SU-DHL-6 (cell line): ENCODE measurements around the gene HIPK2.

Experiments
- H2AFZ ChIP-seq: fragments of 200-600 bp; sonication (generic); 2 replicates; pipeline ENCODE4 v1.6.1; 2014; ENCODE audit warnings: low read depth, mild to moderate bottlenecking, moderate library complexity, mixed read lengths, antibody characterized with exemption, low read length; ENCODE audit not compliant: severe bottlenecking
- H3F3A ChIP-seq: fragments of 200-600 bp; shearing (Covaris generic); 2 replicates; pipeline ENCODE4 v1.6.0; 2016; ENCODE audit warnings: antibody characterized with exemption, mild to moderate bottlenecking; ENCODE audit not compliant: insufficient read depth
- H3K27ac ChIP-seq: fragments of 200-600 bp; sonication (generic); 2 replicates; pipeline ENCODE4 v1.5.1; 2016; ENCODE audit warnings: low read depth, mild to moderate bottlenecking, low read length, moderate library complexity, mixed read lengths
- H3K27me3 ChIP-seq: fragments of 200-600 bp; sonication (generic), shearing (Covaris generic); 2 replicates; pipeline ENCODE4 v1.6.0; 2014; ENCODE audit warnings: mild to moderate bottlenecking, low read length
- H3K36me3 ChIP-seq: fragments of 200-600 bp; sonication (generic); 2 replicates; pipeline ENCODE4 v1.6.1; 2014; ENCODE audit warnings: mild to moderate bottlenecking, low read length, mixed read lengths
- H3K4me2 ChIP-seq: fragments of 300-600, 200-600 bp; shearing (Covaris generic), sonication (generic); 2 replicates; pipeline ENCODE4 v1.6.0; 2014; ENCODE audit warnings: low read length, low read depth, mild to moderate bottlenecking; ENCODE audit not compliant: poor library complexity, severe bottlenecking
- H3K4me3 ChIP-seq: fragments of 200-600 bp; sonication (generic); 2 replicates; pipeline ENCODE4 v1.5.1; 2014; ENCODE audit warnings: antibody characterized with exemption, low read length, mild to moderate bottlenecking, mixed read lengths; ENCODE audit not compliant: insufficient read depth, poor library complexity, severe bottlenecking
- H3K79me2 ChIP-seq: fragments of 200-600 bp; sonication (generic); 2 replicates; pipeline ENCODE4 v1.6.1; 2014; ENCODE audit warnings: mild to moderate bottlenecking, low read length, moderate library complexity; ENCODE audit not compliant: insufficient read depth
- H3K9ac ChIP-seq: fragments of 200-600 bp; sonication (generic); 2 replicates; pipeline ENCODE4 v1.7.0; 2014; ENCODE audit warnings: mild to moderate bottlenecking, low read length
- H3K9me2 ChIP-seq: fragments of 200-600 bp; sonication (generic); replicated peaks from 2 replicates; pipeline ENCODE4 v1.6.1; 2014; ENCODE audit warnings: low read length; ENCODE audit not compliant: insufficient read depth
- H3K9me3 ChIP-seq: fragments of 200-600 bp; sonication (generic); 2 replicates; pipeline ENCODE4 v1.6.1; 2014; ENCODE audit warnings: low read length, mixed read lengths; ENCODE audit not compliant: insufficient read depth
- H4K20me1 ChIP-seq: fragments of 200-600 bp; sonication (generic); 2 replicates; pipeline ENCODE4 v1.6.1; 2014; ENCODE audit warnings: low read depth, mild to moderate bottlenecking, antibody characterized with exemption, low read length, moderate library complexity, mixed read lengths
- EZH2phosphoT487 ChIP-seq: fragments of 200-600 bp; sonication (generic), shearing (Covaris generic); conservative IDR thresholded peaks from 2 replicates; pipeline ENCODE4 v1.6.1; 2018; ENCODE audit warnings: mild to moderate bottlenecking, antibody characterized with exemption, low read length, moderate library complexity, mixed read lengths
- TF ChIP-seq, protein P1 (sequence below): fragments of 200-600 bp; sonication (generic); IDR thresholded peaks from one replicate; pipeline ENCODE4 v1.5.1; 2017; ENCODE audit warnings: antibody characterized with exemption, mild to moderate bottlenecking, low read length, moderate library complexity; ENCODE audit not compliant: insufficient read depth, poor library complexity, severe bottlenecking

Gene HIPK2

DNA sequence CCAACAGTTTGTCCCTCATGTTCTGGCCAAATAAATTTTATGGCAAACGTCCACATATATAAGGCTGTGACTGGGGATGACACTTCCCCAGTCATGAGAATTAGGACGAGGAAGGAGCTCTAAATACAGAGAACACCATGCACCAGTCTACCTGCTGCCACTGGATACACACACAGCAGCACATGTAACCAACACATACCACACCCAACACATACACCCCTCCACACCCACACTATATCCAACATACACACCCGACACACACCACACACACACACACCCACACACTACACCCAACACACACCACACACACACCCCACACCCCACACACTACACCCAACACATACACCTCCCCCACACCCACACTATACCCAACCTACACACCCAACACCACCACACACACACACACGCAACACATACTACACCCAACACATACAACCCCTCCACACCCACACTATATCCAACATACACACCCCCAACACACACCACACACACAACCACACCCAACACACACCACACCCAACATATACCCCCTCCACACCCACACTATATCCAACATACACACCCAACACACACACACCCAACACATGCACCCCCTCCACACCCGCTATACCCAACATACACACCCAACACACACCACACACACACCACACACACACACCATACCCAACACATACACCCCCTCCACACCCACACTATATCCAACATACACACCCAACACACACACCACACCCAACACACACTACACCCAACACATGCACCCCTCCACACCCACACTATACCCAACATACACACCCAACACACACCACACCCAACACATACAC lies 74.1 kb downstream of the HIPK2 start:
- H3K36me3 ChIP-seq, result no peaks in the 10 kb centered on the region
- H3K9ac ChIP-seq, result no peak overlapping the region
- H4K20me1 ChIP-seq, result no peaks in the 10 kb centered on the region
- no peaks in the 10 kb centered on the region for H3K27me3 ChIP-seq
- no peaks in the 10 kb centered on the region for H3F3A ChIP-seq
- no peak overlapping the region for H3K4me3 ChIP-seq
- H3K4me2 ChIP-seq, result no peak overlapping the region
- H3K9me3 ChIP-seq, result no peaks in the 10 kb centered on the region
- TF ChIP-seq EZH2phosphoT487, result no peak
- TF ChIP-seq, protein P1, sequence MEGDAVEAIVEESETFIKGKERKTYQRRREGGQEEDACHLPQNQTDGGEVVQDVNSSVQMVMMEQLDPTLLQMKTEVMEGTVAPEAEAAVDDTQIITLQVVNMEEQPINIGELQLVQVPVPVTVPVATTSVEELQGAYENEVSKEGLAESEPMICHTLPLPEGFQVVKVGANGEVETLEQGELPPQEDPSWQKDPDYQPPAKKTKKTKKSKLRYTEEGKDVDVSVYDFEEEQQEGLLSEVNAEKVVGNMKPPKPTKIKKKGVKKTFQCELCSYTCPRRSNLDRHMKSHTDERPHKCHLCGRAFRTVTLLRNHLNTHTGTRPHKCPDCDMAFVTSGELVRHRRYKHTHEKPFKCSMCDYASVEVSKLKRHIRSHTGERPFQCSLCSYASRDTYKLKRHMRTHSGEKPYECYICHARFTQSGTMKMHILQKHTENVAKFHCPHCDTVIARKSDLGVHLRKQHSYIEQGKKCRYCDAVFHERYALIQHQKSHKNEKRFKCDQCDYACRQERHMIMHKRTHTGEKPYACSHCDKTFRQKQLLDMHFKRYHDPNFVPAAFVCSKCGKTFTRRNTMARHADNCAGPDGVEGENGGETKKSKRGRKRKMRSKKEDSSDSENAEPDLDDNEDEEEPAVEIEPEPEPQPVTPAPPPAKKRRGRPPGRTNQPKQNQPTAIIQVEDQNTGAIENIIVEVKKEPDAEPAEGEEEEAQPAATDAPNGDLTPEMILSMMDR, result no peak
- H3K27ac ChIP-seq, result no peak overlapping the region
- H3K79me2 ChIP-seq, result no peaks in the 10 kb centered on the region
- no peak overlapping the region for H2AFZ ChIP-seq
- H3K9me2 ChIP-seq, result no peaks in the 10 kb centered on the region

DNA sequence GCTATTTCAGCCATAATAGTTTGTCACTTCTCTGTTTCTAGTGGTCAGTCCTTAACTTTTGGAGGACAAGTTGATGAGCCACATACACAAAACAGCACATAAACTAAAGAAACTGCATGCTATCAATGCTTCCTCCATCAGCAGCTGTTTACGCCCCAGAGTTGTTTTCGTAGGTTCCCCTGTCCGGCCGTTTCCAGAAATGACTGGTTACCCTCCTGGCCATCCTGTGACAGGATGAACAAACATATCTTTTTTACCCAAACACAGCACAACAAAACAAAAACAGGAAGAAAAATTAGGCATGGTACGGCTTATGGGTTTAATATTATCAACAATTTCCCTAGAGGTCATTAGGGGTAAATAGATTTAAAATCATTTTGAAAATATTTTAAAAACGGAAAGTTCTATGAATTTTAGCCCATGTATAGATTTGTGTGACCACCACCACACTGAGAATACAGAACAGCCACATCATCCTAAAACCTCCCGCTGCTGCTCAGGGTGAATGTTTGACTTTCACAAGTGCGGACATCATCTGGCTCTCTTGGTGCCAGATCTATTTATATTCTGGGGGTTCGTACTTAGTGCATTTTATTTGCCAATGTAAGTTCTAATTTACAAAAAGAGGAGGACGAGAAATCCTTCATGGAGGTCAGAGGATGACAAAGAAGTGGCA lies 74.8 kb downstream of the HIPK2 start:
- Histone ChIP-seq H3K27ac (no peak overlapping the region), H3K79me2 (no peaks in the 10 kb centered on the region)

DNA sequence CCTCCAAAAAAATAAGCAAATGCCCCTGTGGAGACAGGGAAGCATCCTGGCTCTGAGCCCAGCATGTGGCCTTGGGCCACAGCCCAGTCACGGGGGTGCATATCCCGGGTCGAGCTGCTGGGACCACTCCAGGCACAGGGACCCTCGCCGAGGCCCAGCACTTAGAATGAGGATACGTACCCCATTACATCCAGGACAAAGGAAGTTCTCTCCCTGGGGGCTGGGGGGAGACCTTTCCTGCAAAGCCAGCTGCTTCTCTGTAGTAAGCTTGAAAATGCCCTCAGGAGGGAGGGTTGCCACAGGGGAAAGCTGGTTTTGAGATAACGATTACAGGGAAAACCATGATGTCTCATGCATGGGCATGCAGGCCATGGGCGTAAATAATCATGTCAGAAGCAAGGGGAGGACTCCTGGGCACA lies 75.5 kb downstream of the HIPK2 start:
- Histone ChIP-seq H4K20me1 (no peaks in the 10 kb centered on the region), H3K79me2 (no peaks in the 10 kb centered on the region), H3K9me3 (no peaks in the 10 kb centered on the region), H3K9me2 (no peaks in the 10 kb centered on the region), H3F3A (no peaks in the 10 kb centered on the region), H3K27ac (no peak overlapping the region), H3K27me3 (no peaks in the 10 kb centered on the region), H3K9ac (no peak overlapping the region), H3K36me3 (no peaks in the 10 kb centered on the region), H3K4me3 (no peak overlapping the region), H3K4me2 (no peak overlapping the region), H2AFZ (no peak overlapping the region)
- TF ChIP-seq EZH2phosphoT487, result no peak
- TF ChIP-seq, protein P1, result no peak

More for the DNA sequence above, 74.8 kb downstream of the HIPK2 start:
- Histone ChIP-seq H3K36me3 (no peaks in the 10 kb centered on the region), H3K9me3 (no peaks in the 10 kb centered on the region), H4K20me1 (no peaks in the 10 kb centered on the region), H3K4me2 (no peak overlapping the region), H3K9me2 (no peaks in the 10 kb centered on the region), H3K9ac (no peak overlapping the region), H3K27me3 (no peaks in the 10 kb centered on the region), H3K4me3 (no peak overlapping the region), H2AFZ (no peak overlapping the region), H3F3A (no peaks in the 10 kb centered on the region)
- TF ChIP-seq EZH2phosphoT487, result no peak
- TF ChIP-seq, protein P1, result no peak
